Urothelium cell line (cell line): ENCODE data around the gene CDH6.

Source experiments
- DNase-seq: peaks from one replicate; pipeline ENCODE4 v3.0.0; 2011; ENCODE audit warnings: low spot score, mixed read lengths
- FAIRE-seq: peaks from 2 replicates; lab custom pipeline; 2011; peaks lifted over from hg19 to GRCh38; lab: Jason Lieb, UNC

Gene CDH6

DNA sequence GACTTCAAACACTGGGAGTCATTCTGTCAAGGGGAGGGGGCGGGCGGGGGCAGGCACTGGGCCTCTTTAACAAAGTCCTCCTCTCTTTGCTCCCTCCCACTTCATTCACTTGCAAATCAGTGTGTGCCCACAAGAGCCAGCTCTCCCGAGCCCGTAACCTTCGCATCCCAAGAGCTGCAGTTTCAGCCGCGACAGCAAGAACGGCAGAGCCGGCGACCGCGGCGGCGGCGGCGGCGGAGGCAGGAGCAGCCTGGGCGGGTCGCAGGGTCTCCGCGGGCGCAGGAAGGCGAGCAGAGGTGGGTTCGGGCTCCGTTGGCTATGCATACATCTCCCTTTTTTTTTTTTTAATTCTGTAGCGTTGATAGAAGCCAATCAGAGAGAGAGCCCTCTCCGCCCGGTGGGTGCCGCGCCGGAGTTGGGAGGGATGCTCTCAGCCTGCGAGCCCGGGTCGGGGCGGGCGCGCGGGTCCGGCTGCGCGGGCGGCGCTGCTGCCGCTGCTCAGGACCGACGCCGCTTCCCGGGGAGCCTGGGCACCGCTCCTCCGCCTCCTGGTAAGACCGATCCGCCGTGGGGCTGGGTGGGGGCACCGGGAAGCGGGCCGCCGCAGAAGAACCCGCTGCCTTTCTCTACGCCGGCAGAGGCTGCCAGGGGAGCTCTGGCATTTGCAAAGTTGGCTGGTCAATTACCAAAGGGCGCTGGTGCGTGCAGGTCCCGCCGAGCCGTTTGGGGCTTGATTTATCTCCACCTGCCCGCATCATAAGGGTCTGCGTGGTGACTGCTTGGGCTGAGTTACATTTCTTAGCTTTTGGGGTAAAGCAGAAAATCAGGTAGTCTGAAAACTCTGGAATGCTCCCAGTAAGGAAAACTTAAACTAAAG is at the start of gene CDH6:
CDH6 (plus strand) TSS at position 96 of the 877 bp plus-strand sequence. CDS start 73,788 bp downstream, outside the sequence.
- DNase-seq (peak; percentile 73), FAIRE-seq (peak; percentile 23)

GRCh38 chr5:31144364-31144763 is 49.1 kb upstream of the CDH6 start:
- FAIRE-seq (no peak), DNase-seq (no peak)

DNA sequence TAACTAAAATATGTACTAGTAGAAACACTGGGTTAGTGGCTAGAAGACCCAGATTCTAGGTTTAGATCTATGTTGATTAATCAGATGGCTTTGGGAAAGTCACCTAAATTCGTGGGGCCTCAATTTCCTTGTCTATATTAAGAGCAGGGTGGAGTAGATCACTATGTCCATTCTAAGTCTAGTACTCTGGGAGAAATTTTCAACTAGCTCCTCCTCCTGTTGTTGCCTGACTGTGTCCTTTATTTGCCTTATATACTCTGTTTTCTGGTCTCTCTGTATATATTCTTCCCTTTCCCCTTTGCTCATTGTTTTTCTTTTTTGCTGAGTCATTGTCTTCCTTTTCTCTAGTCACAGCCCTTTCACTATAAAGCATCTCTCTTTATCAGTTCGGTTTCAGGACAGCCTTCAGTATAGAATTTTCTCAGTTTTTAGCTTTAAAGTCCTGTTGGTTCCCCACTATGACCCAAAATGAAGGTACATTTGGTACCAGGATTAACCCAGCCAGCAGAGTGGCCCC is 44.5 kb upstream of the CDH6 start:
- FAIRE-seq (no peak), DNase-seq (no peak)

DNA sequence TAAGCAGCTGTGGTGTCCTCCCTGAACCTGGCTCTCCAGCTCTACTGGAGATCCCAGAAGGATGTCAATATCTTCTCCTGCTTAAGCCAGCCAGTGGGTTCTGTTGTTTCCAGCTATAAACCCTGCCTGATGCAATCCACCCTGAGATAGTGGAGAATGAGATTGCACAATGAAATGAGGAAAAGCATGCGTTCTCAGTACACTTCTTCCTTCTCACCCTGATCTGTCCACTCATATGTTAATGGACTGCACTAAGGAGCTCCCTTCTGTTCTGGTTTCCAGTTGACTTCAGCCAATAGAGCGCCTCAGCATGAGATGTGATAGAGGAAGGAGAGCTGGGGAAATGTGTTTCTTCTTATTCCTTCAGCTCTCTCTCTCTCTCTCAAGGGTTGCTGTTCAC is 40.0 kb upstream of the CDH6 start:
- no peak for FAIRE-seq
- no peak for DNase-seq

GRCh38 chr5:31156631-31157160 is 36.8 kb upstream of the CDH6 start:
- FAIRE-seq, result no peak
- DNase-seq, result no peak

DNA sequence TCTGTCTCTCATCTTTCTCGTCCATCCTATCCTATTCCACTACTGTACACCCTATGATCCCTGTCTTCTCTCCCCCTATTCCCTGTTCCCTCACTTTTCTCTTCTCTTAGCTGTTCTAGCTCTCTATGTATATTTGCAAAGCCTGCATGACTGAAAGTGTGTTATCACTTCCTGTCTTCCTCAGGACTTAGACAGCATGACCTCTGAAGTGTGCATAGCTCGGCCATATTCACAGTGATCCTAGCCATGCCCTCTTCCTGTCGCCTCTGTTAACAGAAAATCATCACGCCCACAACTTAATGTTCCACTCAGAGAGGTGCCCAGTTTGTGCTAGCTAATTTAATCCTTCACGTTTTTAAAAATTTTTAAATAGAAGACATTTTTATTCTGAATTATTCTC is 35.8 kb upstream of the CDH6 start:
- no peak for FAIRE-seq
- no peak for DNase-seq

- DNase-seq, result no peak
- no peak for FAIRE-seq
Measured at GRCh38 chr5:31158686-31159085, 34.8 kb upstream of the CDH6 start.

DNA sequence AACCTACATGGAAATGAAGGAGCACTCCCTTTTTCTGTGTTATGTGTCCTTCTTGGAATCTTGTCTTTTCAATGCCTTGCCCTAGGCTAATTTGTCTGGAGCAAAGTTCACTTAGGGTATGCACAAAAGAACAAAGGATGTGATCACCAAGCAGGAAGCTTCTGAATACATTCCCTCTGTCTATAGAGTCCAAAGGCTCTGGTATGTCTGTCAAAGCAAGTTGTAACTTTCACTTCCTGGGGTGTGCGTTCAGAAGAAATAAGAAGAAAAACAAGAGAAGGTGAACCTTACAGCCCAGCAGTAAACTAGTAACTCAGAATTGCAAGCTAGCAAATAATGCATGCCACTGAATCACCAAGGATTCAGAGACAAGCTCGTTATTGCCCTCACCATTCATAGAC is 31.7 kb upstream of the CDH6 start:
- no peak for FAIRE-seq
- DNase-seq, result no peak

GRCh38 chr5:31165729-31166128 is 27.8 kb upstream of the CDH6 start:
- DNase-seq (no peak), FAIRE-seq (no peak)

GRCh38 chr5:31169379-31169778 is 24.1 kb upstream of the CDH6 start:
- FAIRE-seq (no peak), DNase-seq (no peak)

DNA sequence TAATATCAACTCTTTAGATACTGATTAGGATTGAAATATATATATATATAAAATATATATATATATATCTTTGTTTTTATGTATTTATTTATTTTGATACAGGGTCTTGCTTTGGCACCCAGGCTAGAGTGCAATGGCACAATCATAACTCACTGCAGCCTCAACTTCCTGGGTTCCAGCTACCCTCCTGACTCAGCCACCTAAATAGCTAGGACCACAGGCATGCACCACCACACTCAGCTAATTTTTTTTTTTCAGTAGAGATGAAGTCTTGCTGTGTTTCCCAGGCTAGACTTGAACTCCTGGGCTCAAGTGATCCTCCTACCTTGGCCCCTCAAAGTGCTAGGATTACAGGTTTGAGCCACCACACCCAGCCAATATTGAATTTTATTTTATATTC is 20.6 kb upstream of the CDH6 start:
- no peak for DNase-seq
- FAIRE-seq, result no peak

DNA sequence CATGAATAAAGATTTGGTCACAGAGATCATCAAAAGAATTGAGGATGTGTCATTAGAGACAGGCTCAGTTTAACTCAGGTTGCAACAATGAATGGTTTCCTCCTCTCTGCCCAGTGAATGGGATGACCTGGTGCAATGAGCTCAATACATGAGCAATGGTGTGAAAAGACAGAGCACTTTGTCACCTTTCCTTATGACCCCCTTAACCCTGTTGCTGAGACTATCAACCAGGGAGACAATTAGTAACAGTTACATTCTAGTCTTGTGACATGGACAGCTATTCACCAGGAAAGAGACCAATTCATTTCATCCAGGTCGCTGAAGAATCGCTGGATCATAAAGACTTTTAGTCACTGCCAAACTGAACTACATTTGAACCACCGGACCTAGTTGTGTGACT is 19.9 kb upstream of the CDH6 start:
- no peak for FAIRE-seq
- no peak for DNase-seq

GRCh38 chr5:31181376-31181987 is 12.0 kb upstream of the CDH6 start:
- FAIRE-seq, result peak; percentile 17
- DNase-seq, result no peak

- DNase-seq (no peak), FAIRE-seq (no peak)
Measured at GRCh38 chr5:31182136-31182535, 11.3 kb upstream of the CDH6 start.

DNA sequence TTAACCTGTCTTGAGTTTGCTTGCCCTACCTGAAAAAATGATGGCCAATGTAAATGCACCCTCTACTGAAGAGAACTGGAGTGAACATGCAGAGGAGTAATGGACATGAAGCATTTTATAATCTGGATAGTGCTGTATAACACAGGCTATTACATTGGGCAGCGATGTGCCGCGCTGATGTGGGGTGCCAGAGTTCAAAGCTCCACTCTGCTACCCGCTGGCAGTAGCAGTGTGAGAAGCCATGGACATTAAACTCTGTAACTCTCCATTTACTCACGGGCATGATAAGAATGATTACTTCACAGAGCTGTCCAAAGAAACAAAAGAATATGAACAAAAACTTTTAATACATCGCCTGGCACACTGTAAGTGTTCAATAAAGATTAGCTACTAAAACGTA is 7.5 kb upstream of the CDH6 start:
- DNase-seq (no peak), FAIRE-seq (no peak)

- DNase-seq (peak; percentile 38), FAIRE-seq (no peak)
Measured at GRCh38 chr5:31186672-31187267, 6.7 kb upstream of the CDH6 start.

DNA sequence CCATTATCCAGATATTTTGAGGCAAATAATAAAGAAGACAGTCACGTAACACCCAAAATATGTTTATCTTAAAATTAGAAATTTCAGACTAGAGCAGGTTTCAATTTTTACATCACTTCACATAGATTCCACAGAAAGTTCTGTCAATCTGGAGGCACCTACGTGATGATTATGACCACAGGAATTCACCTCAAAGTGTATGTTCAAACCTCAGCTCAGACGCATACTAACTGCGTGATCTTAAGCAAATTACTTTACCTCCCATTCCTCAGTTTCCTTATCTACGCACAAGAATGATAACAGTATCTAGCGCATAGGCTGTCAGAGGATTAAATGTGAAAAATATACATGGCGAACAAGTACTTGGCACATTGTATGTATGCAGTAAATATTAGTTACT is 5.9 kb upstream of the CDH6 start:
- FAIRE-seq, result no peak
- no peak for DNase-seq

GRCh38 chr5:31192442-31192841 is 1.0 kb upstream of the CDH6 start:
- FAIRE-seq, result no peak
- no peak for DNase-seq

DNA sequence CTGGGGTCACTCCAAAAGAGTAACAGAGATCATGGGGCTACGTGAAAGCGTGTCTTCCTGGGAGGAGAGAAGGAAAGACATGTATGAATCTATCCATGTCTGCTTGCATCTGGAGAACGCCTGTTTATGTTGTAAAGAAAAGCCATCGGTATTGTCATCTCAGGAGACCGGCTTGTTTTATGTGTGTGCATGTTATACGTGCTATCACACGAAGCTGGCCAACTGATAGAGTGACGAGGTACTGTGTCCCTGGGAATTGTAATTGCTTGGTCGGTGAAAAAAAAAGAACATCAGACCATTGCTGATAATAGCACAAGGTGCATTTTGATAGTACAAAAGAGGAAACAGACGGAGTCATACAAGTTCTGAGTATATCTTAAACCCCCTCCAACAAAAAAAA is 370 bp upstream of the CDH6 start:
- no peak for DNase-seq
- FAIRE-seq, result peak; percentile 83

GRCh38 chr5:31194468-31194813 is 955 bp downstream of the CDH6 start:
- FAIRE-seq, result no peak
- peak; percentile 13 for DNase-seq

- FAIRE-seq (no peak), DNase-seq (peak; percentile 20)
Measured at GRCh38 chr5:31194892-31195555, 1.5 kb downstream of the CDH6 start.
